ENCODE measurements around the gene HRAS.

HRAS gene

GRCh38 chr11:553083-553987 is 18.0 kb upstream of the HRAS start:
- no peak for DNase-seq

- DNase-seq = no peak
Measured at GRCh38 chr11:551596-551995, 16.2 kb upstream of the HRAS start.

- no peak for DNase-seq
Measured at GRCh38 chr11:551131-551530, 15.8 kb upstream of the HRAS start.

- DNase-seq = no peak
Measured at GRCh38 chr11:550746-551085, 15.3 kb upstream of the HRAS start.

GRCh38 chr11:550021-550745 is 14.8 kb upstream of the HRAS start:
- no peak for DNase-seq

- DNase-seq = no peak
Measured at GRCh38 chr11:548700-549603, 13.6 kb upstream of the HRAS start.

GRCh38 chr11:545171-545570 is 9.8 kb upstream of the HRAS start:
- DNase-seq = no peak

GRCh38 chr11:544817-545166 is 9.4 kb upstream of the HRAS start:
- no peak for DNase-seq

GRCh38 chr11:541433-541885 is 6.1 kb upstream of the HRAS start:
- DNase-seq = no peak

GRCh38 chr11:540583-541432 is 5.4 kb upstream of the HRAS start:
- DNase-seq = no peak

GRCh38 chr11:539971-540481 is 4.7 kb upstream of the HRAS start:
- no peak for DNase-seq

GRCh38 chr11:538431-539051 is 3.2 kb upstream of the HRAS start:
- DNase-seq = no peak

GRCh38 chr11:537622-538430 is 2.5 kb upstream of the HRAS start:
- no peak for DNase-seq

- DNase-seq = peak; percentile 94 to 95
Measured at GRCh38 chr11:536841-537621, 1.7 kb upstream of the HRAS start, which contains the start of gene LRRC56. LRRC56 (plus strand) TSS chr11:537527; CDS start chr11:540685, 3,158 bp downstream.

- DNase-seq = no peak
Measured at GRCh38 chr11:535210-535518, 212 bp downstream of the HRAS start.

- DNase-seq = peak; percentile 57 to 63
Measured at GRCh38 chr11:534396-535209, 773 bp downstream of the HRAS start.

GRCh38 chr11:533586-534395 is 1.6 kb downstream of the HRAS start:
- DNase-seq = no peak

- no peak for DNase-seq
Measured at GRCh38 chr11:532986-533585, 2.3 kb downstream of the HRAS start.

Data from activated T-cell treated with anti-CD3 and anti-CD28 coated beads, Interleukin-2, amount 50 U/mL, for 48 hours (primary cell).